HEK293 (cell line): ENCODE data around the gene EHMT1.
A peak's percentile ranks its signal among the peaks of the same experiment; 100 is the strongest.
"Not testable (repeated sequence)": the region's sequence is repeated elsewhere in the genome, so short reads cannot be mapped to it uniquely, and the experiment has no call there.

ENCODE experiments used
- CTCF ChIA-PET: fragments of 350-600 bp; formaldehyde crosslinking; extraction: SDS; loops from one replicate; lab custom pipeline; 2021; ENCODE audit warnings: antibody characterized with exemption; lab: Yijun Ruan, JAX
- POLR2A ChIA-PET: fragments of 300-600 bp; formaldehyde crosslinking; extraction: SDS; loops from one replicate; lab custom pipeline; 2020; ENCODE audit warnings: antibody characterized with exemption, inconsistent platforms; lab: Yijun Ruan, JAX
- H3K27ac ChIP-seq: fragments of 200-500 bp; sonication (Bioruptor generic); 2 replicates; pipeline ENCODE4 v1.5.1; 2014; ENCODE audit warnings: low read depth, low read length, control low read depth, inconsistent platforms; ENCODE audit errors: extremely low read depth
- H3K36me3 ChIP-seq, 2 experiments: fragments of 200-500 bp in 1 of 2; sonication (Bioruptor generic) in 1 of 2; 1 replicate in 1 of 2; 2 replicates in 1 of 2; pipeline ENCODE4 v1.5.1; 2014 to 2017; ENCODE audit warnings: inconsistent platforms in 2 of 2, low read length in 2 of 2; ENCODE audit not compliant: control insufficient read depth in 2 of 2, insufficient read depth in 1 of 2
- H3K4me1 ChIP-seq: fragments of 200-500 bp; sonication (Bioruptor generic); 2 replicates; pipeline ENCODE4 v1.5.1; 2014; ENCODE audit warnings: mild to moderate bottlenecking, low read length, inconsistent platforms; ENCODE audit not compliant: control insufficient read depth, insufficient read depth
- H3K4me3 ChIP-seq: 2 replicates; pipeline ENCODE4 v1.5.1; 2011; ENCODE audit warnings: low read depth, mild to moderate bottlenecking, control low read depth, low read length, moderate library complexity
- H3K9me3 ChIP-seq: fragments of 200-500 bp; sonication (Bioruptor generic); 2 replicates; pipeline ENCODE4 v1.5.1; 2014; ENCODE audit warnings: low read depth, low read length, inconsistent platforms; ENCODE audit not compliant: control insufficient read depth, insufficient read depth
- REST ChIP-seq: fragments of 450-650 bp; formaldehyde crosslinking; IDR thresholded peaks from 2 replicates; pipeline ENCODE4 v1.5.1; 2016; ENCODE audit warnings: missing biosample characterization, missing genetic modification characterization

Gene EHMT1

GRCh38 chr9:137883977-137884376, 265.2 kb downstream of the EHMT1 start:
- H3K4me1 ChIP-seq, H3K27ac ChIP-seq, H3K9me3 ChIP-seq, H3K36me3 ChIP-seq, CTCF ChIA-PET, H3K4me3 ChIP-seq, POLR2A ChIA-PET: not testable (repeated sequence)

GRCh38 chr9:137884547-137884946, 265.7 kb downstream of the EHMT1 start:
- H3K9me3 ChIP-seq, H3K36me3 ChIP-seq, H3K4me1 ChIP-seq, H3K4me3 ChIP-seq, POLR2A ChIA-PET, H3K27ac ChIP-seq, CTCF ChIA-PET: not testable (repeated sequence)
- peak; percentile 84 for TF ChIP-seq REST (tag by site-specific recombination)

GRCh38 chr9:137885121-137885520, 266.3 kb downstream of the EHMT1 start:
- H3K36me3 ChIP-seq, H3K27ac ChIP-seq, CTCF ChIA-PET, POLR2A ChIA-PET, H3K4me3 ChIP-seq, H3K9me3 ChIP-seq, H3K4me1 ChIP-seq: not testable (repeated sequence)
